Glutamatergic neuron (in vitro differentiated cells): Measurements from ENCODE around the gene ACSF2. TPM values are rescaled to one million over a fixed set of nuclear protein-coding genes. Genes with fewer than 3 reads are reported as not detected.
A peak's percentile ranks its signal among the peaks of the same experiment; 100 is the strongest.
"Not testable (repeated sequence)": the region's sequence is repeated elsewhere in the genome, so short reads cannot be mapped to it uniquely, and the experiment has no call there.

Experiments
- DNase-seq: peaks from one replicate; pipeline ENCODE4 v3.0.0; 2022
- H3K27ac Mint-ChIP-seq: one replicate; pipeline ENCODE4 v1.8.0; 2020; ENCODE audit warnings: mild to moderate bottlenecking, mixed read lengths, inconsistent platforms; ENCODE audit not compliant: unreplicated experiment
- H3K27me3 Mint-ChIP-seq: one replicate; pipeline ENCODE4 v1.8.0; 2020; ENCODE audit warnings: mild to moderate bottlenecking, moderate library complexity, mixed read lengths, inconsistent platforms; ENCODE audit not compliant: unreplicated experiment
- H3K36me3 Mint-ChIP-seq: one replicate; pipeline ENCODE4 v1.8.0; 2020; ENCODE audit warnings: mild to moderate bottlenecking, mixed read lengths, inconsistent platforms; ENCODE audit not compliant: unreplicated experiment
- H3K4me1 Mint-ChIP-seq: one replicate; pipeline ENCODE4 v1.8.0; 2020; ENCODE audit warnings: mild to moderate bottlenecking, low read depth, mixed read lengths, inconsistent platforms; ENCODE audit not compliant: unreplicated experiment
- H3K4me3 Mint-ChIP-seq: one replicate; pipeline ENCODE4 v1.8.0; 2020; ENCODE audit warnings: mild to moderate bottlenecking, mixed read lengths, inconsistent platforms; ENCODE audit not compliant: unreplicated experiment
- H3K9me3 Mint-ChIP-seq: one replicate; pipeline ENCODE4 v1.8.0; 2020; ENCODE audit warnings: mild to moderate bottlenecking, moderate library complexity, mixed read lengths, inconsistent platforms; ENCODE audit not compliant: unreplicated experiment
- total RNA-seq: library from RNA; stranded (reverse); fragmentation: NEBNext Ultra II Directional; extraction: Animal tissue kit (Norgen Biotek cat#: 25700); gene quantifications from one replicate; pipeline ENCODE4 v1.2.1, GENCODE V29; 2021; ENCODE audit not compliant: unreplicated experiment
- TF ChIP-seq, protein P1 (sequence below): fragments of 200-600 bp; sonication (generic); IDR thresholded peaks from one replicate; pipeline ENCODE4 v1.5.0; 2021; ENCODE audit not compliant: partially characterized antibody, unreplicated experiment

Gene ACSF2
- total RNA-seq, 1 donor from 2014 or later: 52.2 TPM

DNA sequence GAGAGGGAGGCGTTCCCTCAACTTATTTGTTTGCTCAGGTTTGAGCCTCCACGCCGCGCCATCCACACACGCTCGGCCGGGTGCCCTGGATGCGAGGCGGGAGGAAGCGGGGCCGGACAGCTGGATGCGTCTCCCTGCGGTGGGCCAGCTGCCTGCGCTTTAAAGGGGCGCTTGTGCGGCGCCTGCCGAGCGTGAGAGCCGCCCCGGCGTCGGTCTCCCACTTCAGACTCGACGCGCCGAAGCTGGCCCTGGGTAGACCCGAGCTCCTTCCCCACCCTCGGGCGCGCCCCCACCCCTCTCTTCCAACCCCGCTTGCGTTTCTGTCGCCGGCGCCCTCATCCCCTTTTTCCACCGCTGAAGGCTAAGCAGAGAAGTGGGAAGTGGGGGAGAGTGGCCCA is 43.2 kb downstream of the ACSF2 start:
- H3K27me3 Mint-ChIP-seq: peaks cover 15% of the 10 kb centered on the region
- no peaks in the 10 kb centered on the region for H3K4me1 Mint-ChIP-seq
- peaks cover under 1% of the 10 kb centered on the region for H3K9me3 Mint-ChIP-seq
- DNase-seq: peak; percentile 48
- H3K27ac Mint-ChIP-seq: no peak overlapping the region
- TF ChIP-seq, protein P1, sequence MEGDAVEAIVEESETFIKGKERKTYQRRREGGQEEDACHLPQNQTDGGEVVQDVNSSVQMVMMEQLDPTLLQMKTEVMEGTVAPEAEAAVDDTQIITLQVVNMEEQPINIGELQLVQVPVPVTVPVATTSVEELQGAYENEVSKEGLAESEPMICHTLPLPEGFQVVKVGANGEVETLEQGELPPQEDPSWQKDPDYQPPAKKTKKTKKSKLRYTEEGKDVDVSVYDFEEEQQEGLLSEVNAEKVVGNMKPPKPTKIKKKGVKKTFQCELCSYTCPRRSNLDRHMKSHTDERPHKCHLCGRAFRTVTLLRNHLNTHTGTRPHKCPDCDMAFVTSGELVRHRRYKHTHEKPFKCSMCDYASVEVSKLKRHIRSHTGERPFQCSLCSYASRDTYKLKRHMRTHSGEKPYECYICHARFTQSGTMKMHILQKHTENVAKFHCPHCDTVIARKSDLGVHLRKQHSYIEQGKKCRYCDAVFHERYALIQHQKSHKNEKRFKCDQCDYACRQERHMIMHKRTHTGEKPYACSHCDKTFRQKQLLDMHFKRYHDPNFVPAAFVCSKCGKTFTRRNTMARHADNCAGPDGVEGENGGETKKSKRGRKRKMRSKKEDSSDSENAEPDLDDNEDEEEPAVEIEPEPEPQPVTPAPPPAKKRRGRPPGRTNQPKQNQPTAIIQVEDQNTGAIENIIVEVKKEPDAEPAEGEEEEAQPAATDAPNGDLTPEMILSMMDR: no peak
- H3K36me3 Mint-ChIP-seq: no peaks in the 10 kb centered on the region
- no peak overlapping the region for H3K4me3 Mint-ChIP-seq

DNA sequence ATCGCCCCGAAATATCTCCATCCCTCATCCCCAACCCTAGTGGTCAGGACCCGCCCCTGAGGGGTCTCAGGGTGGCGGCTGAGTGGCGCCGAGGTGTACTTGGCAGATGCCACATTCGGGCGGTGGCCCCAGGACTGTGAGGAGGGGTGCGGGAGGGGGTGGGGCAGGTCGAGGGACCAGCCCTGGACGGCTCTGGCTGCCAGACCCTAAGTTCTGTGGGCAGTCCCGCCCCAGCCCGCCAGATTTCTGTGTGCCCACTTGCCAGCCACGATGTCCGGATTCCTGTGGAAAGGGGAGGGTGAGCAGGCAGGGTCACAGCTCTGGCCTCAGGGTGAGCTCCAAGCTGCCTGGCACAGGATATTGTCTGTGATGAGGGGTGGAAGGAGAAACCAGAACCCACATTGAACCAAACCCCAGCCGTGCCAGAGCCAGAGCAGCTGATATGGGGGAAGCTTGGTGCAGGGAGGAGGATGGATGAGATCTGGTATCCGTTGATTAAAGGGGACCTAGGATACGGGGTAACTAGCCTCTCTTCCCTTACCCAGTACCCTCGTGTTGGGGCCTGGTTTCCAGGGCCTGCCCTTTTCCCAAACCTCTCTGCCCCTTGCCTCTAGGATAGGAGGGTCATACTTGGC is 43.8 kb downstream of the ACSF2 start:
- H3K9me3 Mint-ChIP-seq: no peaks in the 10 kb centered on the region
- H3K4me3 Mint-ChIP-seq: no peak overlapping the region
- TF ChIP-seq, protein P1: no peak
- peaks cover 15% of the 10 kb centered on the region for H3K27me3 Mint-ChIP-seq
- H3K27ac Mint-ChIP-seq: no peak overlapping the region
- no peaks in the 10 kb centered on the region for H3K4me1 Mint-ChIP-seq
- no peaks in the 10 kb centered on the region for H3K36me3 Mint-ChIP-seq
- DNase-seq: no peak

DNA sequence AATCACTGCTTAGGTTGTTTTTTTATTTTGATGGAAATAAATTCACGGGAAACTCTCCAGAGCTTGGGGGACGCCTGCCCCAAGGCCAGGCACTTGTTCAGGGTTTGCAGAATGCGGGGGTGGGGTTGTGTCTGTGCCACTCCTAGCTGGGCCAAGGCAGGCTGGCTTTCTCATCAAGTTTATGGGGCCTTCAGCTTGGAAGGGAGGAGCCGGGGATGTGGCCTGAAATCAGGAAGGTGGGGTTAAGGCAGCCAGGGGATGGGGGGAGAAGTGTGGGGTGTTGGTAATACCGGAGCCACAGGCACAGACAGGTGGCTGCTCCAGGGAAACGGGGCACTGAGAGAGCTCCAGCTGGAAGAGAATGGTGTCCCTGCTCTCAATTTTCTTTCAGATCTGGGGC is 44.4 kb downstream of the ACSF2 start:
- Mint-ChIP-seq H3K27me3 (peaks cover 15% of the 10 kb centered on the region), H3K36me3 (no peaks in the 10 kb centered on the region), H3K27ac (no peak overlapping the region), H3K4me1 (no peaks in the 10 kb centered on the region), H3K4me3 (no peak overlapping the region), H3K9me3 (no peaks in the 10 kb centered on the region)
- no peak for DNase-seq
- TF ChIP-seq, protein P1: no peak

DNA sequence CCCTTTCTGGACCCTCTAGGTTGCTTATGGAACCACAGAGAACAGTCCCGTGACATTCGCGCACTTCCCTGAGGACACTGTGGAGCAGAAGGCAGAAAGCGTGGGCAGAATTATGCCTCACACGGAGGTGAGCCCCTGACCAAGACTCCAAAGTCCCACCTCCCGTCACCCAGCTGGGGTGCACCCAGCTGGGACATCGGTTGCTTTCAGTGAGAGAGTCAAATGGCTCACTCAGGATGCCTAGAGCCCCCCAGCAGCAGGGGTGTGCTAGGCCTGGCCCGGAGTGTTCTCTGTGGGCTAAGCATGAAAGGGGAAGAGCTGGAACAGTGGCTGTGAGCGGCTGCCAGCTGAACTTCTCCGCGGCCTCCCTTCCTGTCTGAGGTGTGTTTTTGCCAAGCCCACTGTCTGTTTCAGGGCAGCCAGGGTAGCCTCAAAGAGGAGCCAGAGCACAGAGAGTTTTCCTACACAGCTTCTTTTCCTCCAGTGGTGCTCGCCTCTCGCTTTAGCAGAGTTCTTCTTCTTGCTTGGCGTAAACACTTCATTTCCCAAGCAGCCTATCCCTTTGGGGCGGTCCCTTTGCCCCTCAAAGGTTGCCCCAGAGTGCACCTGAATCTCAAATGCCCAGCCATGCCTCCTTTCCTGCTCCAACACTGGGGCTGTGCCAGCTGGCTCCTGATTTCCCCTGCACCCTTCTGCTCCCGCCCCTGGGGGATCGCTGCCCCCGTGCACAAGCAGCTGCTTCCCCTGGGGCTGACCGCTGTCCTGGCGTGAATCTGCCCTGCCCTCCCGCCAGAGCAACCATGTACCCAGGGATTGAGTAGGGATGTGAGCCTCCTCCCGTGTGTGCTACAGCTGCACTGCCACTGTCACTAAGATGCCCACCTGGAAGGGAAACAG is 45.2 kb downstream of the ACSF2 start:
- H3K27me3 Mint-ChIP-seq: peaks cover 15% of the 10 kb centered on the region
- no peak overlapping the region for H3K4me3 Mint-ChIP-seq
- TF ChIP-seq, protein P1: no peak
- H3K27ac Mint-ChIP-seq: no peak overlapping the region
- H3K9me3 Mint-ChIP-seq: no peaks in the 10 kb centered on the region
- H3K36me3 Mint-ChIP-seq: no peaks in the 10 kb centered on the region
- no peaks in the 10 kb centered on the region for H3K4me1 Mint-ChIP-seq
- no peak for DNase-seq

DNA sequence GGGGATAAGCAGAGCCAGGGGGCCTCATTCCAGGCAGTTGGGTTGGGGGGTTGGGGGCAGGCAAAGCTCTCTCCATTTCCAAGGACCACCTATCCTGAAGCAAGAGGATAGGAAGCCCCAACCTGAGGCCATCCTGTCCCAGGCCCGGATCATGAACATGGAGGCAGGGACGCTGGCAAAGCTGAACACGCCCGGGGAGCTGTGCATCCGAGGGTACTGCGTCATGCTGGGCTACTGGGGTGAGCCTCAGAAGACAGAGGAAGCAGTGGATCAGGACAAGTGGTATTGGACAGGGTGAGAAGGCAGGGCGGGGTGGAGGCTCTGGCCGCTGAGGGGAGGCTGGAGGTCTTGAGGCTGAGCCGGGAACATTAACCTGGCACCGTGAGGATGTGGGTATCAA is 46.3 kb downstream of the ACSF2 start:
- H3K4me1 Mint-ChIP-seq: no peaks in the 10 kb centered on the region
- peaks cover 11% of the 10 kb centered on the region for H3K27me3 Mint-ChIP-seq
- H3K4me3 Mint-ChIP-seq: no peak overlapping the region
- DNase-seq: no peak
- no peaks in the 10 kb centered on the region for H3K9me3 Mint-ChIP-seq
- H3K27ac Mint-ChIP-seq: no peak overlapping the region
- TF ChIP-seq, protein P1: no peak
- H3K36me3 Mint-ChIP-seq: no peaks in the 10 kb centered on the region

DNA sequence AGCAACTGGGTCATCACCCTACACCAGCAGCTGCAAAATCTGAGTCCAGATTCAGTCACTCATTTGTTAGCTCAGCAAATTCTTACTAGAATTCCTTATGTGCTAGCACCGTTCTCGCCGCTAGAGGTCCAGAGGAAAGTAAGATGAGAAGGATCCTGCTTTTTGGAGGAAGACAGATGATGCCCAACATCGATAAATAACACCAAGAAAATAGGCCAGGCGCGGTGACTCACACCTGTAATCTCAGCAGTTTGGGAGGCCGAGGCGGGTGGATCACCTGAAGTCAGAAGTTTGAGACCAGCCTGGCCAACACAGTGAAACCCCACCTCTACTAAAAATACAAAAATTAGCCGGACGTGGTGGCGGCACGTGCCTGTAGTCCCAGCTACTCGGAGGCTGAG is 46.7 kb downstream of the ACSF2 start:
- not testable (repeated sequence) for DNase-seq, H3K9me3 Mint-ChIP-seq, H3K27ac Mint-ChIP-seq, H3K27me3 Mint-ChIP-seq, H3K4me3 Mint-ChIP-seq, H3K36me3 Mint-ChIP-seq, H3K4me1 Mint-ChIP-seq
